ENCODE data around the gene PRKG1.
"Not testable (repeated sequence)": the region's sequence is repeated elsewhere in the genome, so short reads cannot be mapped to it uniquely, and the experiment has no call there.

The PRKG1 gene

GRCh38 chr10:51270936-51271530, 196.7 kb downstream of the PRKG1 start:
- no peak for DNase-seq (ENCODE audit: low spot score)

- not testable (repeated sequence) for DNase-seq (ENCODE audit: low spot score)
Measured at GRCh38 chr10:51272099-51272498, 197.8 kb downstream of the PRKG1 start.

GRCh38 chr10:51272555-51272954, 198.3 kb downstream of the PRKG1 start:
- DNase-seq (ENCODE audit: low spot score): no peak

- no peak for DNase-seq (ENCODE audit: low spot score)
Measured at GRCh38 chr10:51273574-51273973, 199.3 kb downstream of the PRKG1 start.

GRCh38 chr10:51276097-51276496, 201.8 kb downstream of the PRKG1 start:
- not testable (repeated sequence) for DNase-seq (ENCODE audit: low spot score)

GRCh38 chr10:51281387-51281786, 207.1 kb downstream of the PRKG1 start:
- not testable (repeated sequence) for DNase-seq (ENCODE audit: low spot score)

GRCh38 chr10:51285601-51286000, 211.3 kb downstream of the PRKG1 start:
- no peak for DNase-seq (ENCODE audit: low spot score)

GRCh38 chr10:51288511-51288910, 214.2 kb downstream of the PRKG1 start:
- DNase-seq (ENCODE audit: low spot score): no peak

- no peak for DNase-seq (ENCODE audit: low spot score)
Measured at GRCh38 chr10:51289519-51289918, 215.2 kb downstream of the PRKG1 start.

GRCh38 chr10:51291961-51292360, 217.7 kb downstream of the PRKG1 start:
- no peak for DNase-seq (ENCODE audit: low spot score)

- DNase-seq (ENCODE audit: low spot score): no peak
Measured at GRCh38 chr10:51297438-51297837, 223.2 kb downstream of the PRKG1 start.

GRCh38 chr10:51300617-51301304, 226.5 kb downstream of the PRKG1 start:
- DNase-seq (ENCODE audit: low spot score): no peak

- DNase-seq (ENCODE audit: low spot score): no peak
Measured at GRCh38 chr10:51301644-51302043, 227.4 kb downstream of the PRKG1 start.

GRCh38 chr10:51302316-51302715, 228.0 kb downstream of the PRKG1 start:
- DNase-seq (ENCODE audit: low spot score): no peak

GRCh38 chr10:51308116-51308515, 233.8 kb downstream of the PRKG1 start:
- DNase-seq (ENCODE audit: low spot score): no peak

GRCh38 chr10:51311228-51311627, 236.9 kb downstream of the PRKG1 start:
- DNase-seq (ENCODE audit: low spot score): no peak

- DNase-seq (ENCODE audit: low spot score): no peak
Measured at GRCh38 chr10:51312817-51313216, 238.5 kb downstream of the PRKG1 start.

GRCh38 chr10:51313251-51313650, 239.0 kb downstream of the PRKG1 start:
- no peak for DNase-seq (ENCODE audit: low spot score)

- no peak for DNase-seq (ENCODE audit: low spot score)
Measured at GRCh38 chr10:51313773-51314478, 239.6 kb downstream of the PRKG1 start.

GRCh38 chr10:51314481-51314880, 240.2 kb downstream of the PRKG1 start:
- no peak for DNase-seq (ENCODE audit: low spot score)

GRCh38 chr10:51318399-51319172, 244.3 kb downstream of the PRKG1 start:
- no peak for DNase-seq (ENCODE audit: low spot score)

- DNase-seq (ENCODE audit: low spot score): no peak
Measured at GRCh38 chr10:51319173-51319435, 244.8 kb downstream of the PRKG1 start.

GRCh38 chr10:51321300-51321699, 247.0 kb downstream of the PRKG1 start:
- DNase-seq (ENCODE audit: low spot score): no peak

All from ecto neural progenitor cell (in vitro differentiated cells).